Colonic mucosa (tissue), 4 donors: ENCODE measurements around the gene COA8. TPM values are rescaled to one million over a fixed set of nuclear protein-coding genes. Genes with fewer than 3 reads are reported as not detected.

Experiments used
- DNase-seq: peaks from one replicate; pipeline ENCODE4 v3.0.0-alpha.2; 2020
- H3K27ac ChIP-seq: fragments of 200-600 bp; one replicate; pipeline ENCODE4 v1.8.0; 2021
- H3K27me3 ChIP-seq: fragments of 200-600 bp; one replicate; pipeline ENCODE4 v1.8.0; 2021
- H3K36me3 ChIP-seq: fragments of 200-600 bp; one replicate; pipeline ENCODE4 v1.8.0; 2021
- H3K4me1 ChIP-seq: fragments of 200-600 bp; one replicate; pipeline ENCODE4 v1.8.0; 2021; ENCODE audit warnings: mild to moderate bottlenecking
- H3K4me3 ChIP-seq: fragments of 200-600 bp; one replicate; pipeline ENCODE4 v1.8.0; 2021
- H3K9ac ChIP-seq, 2 donors: one replicate each; pipeline ENCODE4 v1.7.0; 2013; ENCODE audit warnings: control low read depth in 2 of 2, low read depth in 2 of 2, low read length in 2 of 2
- H3K9me3 ChIP-seq: fragments of 200-600 bp; one replicate; pipeline ENCODE4 v1.8.0; 2021
- CTCF ChIP-seq: fragments of 200-600 bp; IDR thresholded peaks from one replicate; pipeline ENCODE4 v1.8.0; 2022; ENCODE audit warnings: antibody characterized with exemption, mild to moderate bottlenecking
- intact Hi-C: fragments of 100-400 bp; cut with DNase I; formaldehyde crosslinking; loops from one replicate; pipeline ENCODE4 v1.14.1; 2022
- total RNA-seq, 2 donors: library from RNA; stranded (reverse); fragmentation: NEBNext Ultra II Directional in 1 of 2; extraction: Animal tissue kit (Norgen Biotek cat#: 25700) in 1 of 2; gene quantifications; one replicate each; pipeline ENCODE4 v1.2.1, GENCODE V29; 2021
- donor health status: healthy.
- donor health status: DM: no; HTN: no; CAD: no.
- donor health status: DM: no; HTN: no; CAD: no.

COA8 gene
- total RNA-seq, 2 donors from 2014 or later, result 37.1 to 41.5 TPM

- no peak overlapping the region for H3K9ac ChIP-seq
- DNase-seq, result no peak
Measured at GRCh38 chr14:103584326-103584915, 21.7 kb downstream of the COA8 start.

GRCh38 chr14:103593577-103593976 is 30.8 kb downstream of the COA8 start:
- no peak overlapping the region for H3K4me3 ChIP-seq
- TF ChIP-seq CTCF, result no peak

More at GRCh38 chr14:103584326-103584915, 21.7 kb downstream of the COA8 start:
- H3K9me3 ChIP-seq, result no peaks in the 10 kb centered on the region
- no peak for TF ChIP-seq CTCF
- no peak overlapping the region for H3K27ac ChIP-seq
- no peaks in the 10 kb centered on the region for H3K36me3 ChIP-seq
- intact Hi-C loops, result no loop called here
- H3K27me3 ChIP-seq, result no peaks in the 10 kb centered on the region
- no peaks in the 10 kb centered on the region for H3K4me1 ChIP-seq
- no peak overlapping the region for H3K4me3 ChIP-seq

GRCh38 chr14:103594265-103594664 is 31.5 kb downstream of the COA8 start:
- Histone ChIP-seq H3K27me3 (no peaks in the 10 kb centered on the region), H3K9ac (no peak overlapping the region), H3K4me3 (no peak overlapping the region), H3K9me3 (no peaks in the 10 kb centered on the region), H3K4me1 (no peaks in the 10 kb centered on the region), H3K27ac (no peak overlapping the region), H3K36me3 (no peaks in the 10 kb centered on the region)
- TF ChIP-seq CTCF, result no peak
- intact Hi-C loops, result no loop called here
- no peak for DNase-seq

More at GRCh38 chr14:103593577-103593976, 30.8 kb downstream of the COA8 start:
- Histone ChIP-seq H3K9me3 (no peaks in the 10 kb centered on the region), H3K27me3 (no peaks in the 10 kb centered on the region), H3K4me1 (no peaks in the 10 kb centered on the region), H3K36me3 (no peaks in the 10 kb centered on the region), H3K27ac (no peak overlapping the region), H3K9ac (no peak overlapping the region)
- no peak for DNase-seq
- intact Hi-C loops, result no loop called here

DNA sequence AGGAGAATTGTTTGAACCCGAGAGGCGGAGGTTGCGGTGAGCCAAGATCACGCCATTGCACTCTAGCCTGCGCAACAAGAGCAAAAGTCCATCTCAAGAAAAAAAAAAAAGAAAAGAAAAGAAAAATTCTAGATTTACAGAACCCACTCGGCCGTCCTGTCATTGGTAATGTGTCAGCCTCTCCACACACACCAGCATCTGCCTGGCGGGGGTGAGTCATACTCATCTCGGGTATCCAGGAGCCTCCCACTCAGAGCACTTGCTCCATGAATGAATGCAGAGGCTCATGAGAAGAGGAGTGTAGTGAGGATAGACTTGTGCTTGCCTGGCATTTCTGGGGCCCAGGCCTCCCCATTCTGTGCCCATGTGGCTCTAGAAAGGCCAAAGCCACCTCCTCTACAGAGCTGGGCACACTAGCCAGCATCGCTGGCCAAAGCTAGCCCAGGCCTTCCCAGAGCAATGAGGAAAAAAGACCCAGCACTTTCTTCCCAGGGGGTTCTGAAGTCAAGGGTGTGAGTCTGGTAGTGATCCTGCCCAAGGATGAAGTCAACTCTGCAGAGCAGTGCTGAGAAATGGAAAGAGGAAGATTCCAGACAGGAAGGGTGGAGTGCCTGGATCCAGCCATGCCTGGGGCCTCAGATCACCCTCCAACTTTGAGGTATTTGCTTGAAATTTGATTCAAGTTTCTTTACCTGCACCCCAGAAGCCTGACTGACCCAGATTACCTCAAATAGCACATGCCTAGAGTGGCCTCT is 35.0 kb downstream of the COA8 start:
- no peak for DNase-seq
- H3K27ac ChIP-seq, result no peak overlapping the region
- no peaks in the 10 kb centered on the region for H3K9me3 ChIP-seq
- no peaks in the 10 kb centered on the region for H3K27me3 ChIP-seq
- H3K4me3 ChIP-seq, result no peak overlapping the region
- intact Hi-C loops, result no loop called here
- TF ChIP-seq CTCF, result no peak
- no peaks in the 10 kb centered on the region for H3K4me1 ChIP-seq
- no peaks in the 10 kb centered on the region for H3K36me3 ChIP-seq
- no peak overlapping the region for H3K9ac ChIP-seq

DNA sequence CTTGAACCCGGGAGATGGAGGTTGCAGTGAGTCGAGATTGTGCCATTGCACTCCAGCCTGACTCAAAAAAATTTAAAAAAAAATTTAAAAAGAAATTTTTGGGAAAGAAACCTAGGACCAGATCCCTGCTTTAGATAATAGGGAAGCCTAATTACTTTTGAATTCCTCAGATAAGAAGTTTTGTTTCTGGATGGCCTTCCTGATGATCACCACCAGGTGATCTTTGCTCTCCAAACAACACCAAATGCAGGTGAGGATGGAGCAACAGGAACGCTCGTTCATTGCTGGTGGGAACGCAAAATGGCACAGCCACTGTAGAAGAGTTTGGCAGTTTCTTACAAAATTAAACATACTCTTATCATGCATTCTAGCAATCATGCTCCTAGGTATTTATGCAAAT is 37.7 kb downstream of the COA8 start:
- Histone ChIP-seq H3K4me3 (no peak overlapping the region), H3K9ac (no peak overlapping the region), H3K9me3 (no peaks in the 10 kb centered on the region), H3K4me1 (no peaks in the 10 kb centered on the region), H3K36me3 (no peaks in the 10 kb centered on the region), H3K27me3 (no peaks in the 10 kb centered on the region), H3K27ac (no peak overlapping the region)
- no peak for DNase-seq
- no peak for TF ChIP-seq CTCF
- intact Hi-C loops, result no loop called here
